ENCODE measurements around the gene PHLPP1.
"Not testable (repeated sequence)": the region's sequence is repeated elsewhere in the genome, so short reads cannot be mapped to it uniquely, and the experiment has no call there.

The PHLPP1 gene

GRCh38 chr18:62717925-62718800, 2.8 kb downstream of the PHLPP1 start:
- DNase-seq: no peak

DNA sequence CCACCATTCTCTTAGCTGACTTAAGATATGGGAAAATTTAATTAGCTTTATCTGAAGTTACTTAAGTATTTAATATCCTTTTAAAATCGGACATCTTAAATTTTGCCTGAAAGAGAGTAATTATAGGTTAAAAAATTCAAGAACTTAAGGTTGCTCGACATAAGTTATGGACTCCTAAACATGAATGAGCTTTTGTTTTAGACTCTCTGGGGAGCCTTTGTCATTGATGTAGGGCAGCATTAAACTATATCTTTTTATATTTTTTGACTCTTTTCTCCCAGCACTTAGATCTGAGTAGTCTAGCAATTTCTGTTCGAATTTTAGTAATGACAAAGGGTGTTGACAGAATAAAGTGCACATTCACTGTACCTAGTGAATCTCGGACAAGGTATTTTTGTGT, 4.7 kb downstream of the PHLPP1 start:
- no peak for DNase-seq

DNA sequence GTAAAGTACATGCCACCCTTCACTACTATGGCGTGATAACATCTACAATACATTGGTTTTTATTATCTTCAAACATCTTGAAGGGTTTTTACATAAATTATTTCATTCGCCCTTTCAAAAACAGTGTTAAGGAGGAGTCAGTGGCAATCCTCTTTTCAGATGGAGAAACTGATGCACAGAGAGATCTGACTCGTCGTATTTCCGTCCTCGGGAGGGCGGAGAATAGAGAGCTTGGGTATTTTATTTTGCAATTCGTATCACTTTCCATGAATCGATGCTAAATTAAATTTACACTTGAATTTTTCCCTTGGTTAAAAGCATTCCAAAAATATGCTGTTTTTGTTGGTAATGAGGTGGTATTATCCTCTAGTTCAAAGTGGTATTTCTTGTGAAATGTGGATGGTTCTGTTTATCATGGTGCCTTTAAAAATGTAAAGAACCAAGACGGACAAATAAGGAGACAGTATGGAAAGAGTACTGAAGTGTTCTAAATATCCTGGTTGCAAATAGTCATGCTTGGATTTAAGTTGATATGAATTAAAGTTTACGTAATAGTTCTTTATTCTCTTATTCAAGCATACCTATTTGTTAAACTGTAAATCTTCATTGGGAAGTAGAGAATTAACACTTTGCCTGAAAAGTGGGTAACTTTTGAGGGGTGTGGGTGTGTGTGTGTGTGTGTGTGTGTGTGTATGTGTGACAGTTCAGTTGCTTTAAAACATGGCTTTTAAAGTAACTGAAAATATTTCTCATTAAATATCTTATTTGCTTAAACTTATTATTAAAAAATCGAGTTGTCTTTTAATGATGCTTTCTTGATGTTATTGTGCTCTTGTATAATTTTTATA, 5.6 kb downstream of the PHLPP1 start:
- DNase-seq: no peak

GRCh38 chr18:62721839-62722795, 6.8 kb downstream of the PHLPP1 start:
- no peak for DNase-seq

- DNase-seq: no peak
These were observed 8.4 kb downstream of the PHLPP1 start for GRCh38 chr18:62723666-62724281.

DNA sequence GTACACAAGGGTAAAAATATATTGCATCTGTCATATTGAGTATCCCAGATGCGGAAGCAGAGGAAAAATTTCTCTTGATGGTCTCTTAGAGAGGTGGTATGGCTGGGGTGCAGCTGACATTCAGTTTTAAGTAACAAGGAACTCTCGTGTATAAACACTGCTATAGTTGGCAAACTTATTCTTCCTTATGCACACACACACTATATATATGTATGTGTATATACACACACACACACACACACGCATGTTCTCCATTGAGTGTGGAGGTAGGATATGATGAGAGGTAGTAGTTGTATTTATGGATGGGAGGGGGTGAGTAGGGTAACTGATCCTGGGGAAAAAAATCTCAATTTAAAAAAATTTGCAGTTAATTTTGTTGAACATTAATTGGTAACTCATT, 10.6 kb downstream of the PHLPP1 start:
- no peak for DNase-seq

DNA sequence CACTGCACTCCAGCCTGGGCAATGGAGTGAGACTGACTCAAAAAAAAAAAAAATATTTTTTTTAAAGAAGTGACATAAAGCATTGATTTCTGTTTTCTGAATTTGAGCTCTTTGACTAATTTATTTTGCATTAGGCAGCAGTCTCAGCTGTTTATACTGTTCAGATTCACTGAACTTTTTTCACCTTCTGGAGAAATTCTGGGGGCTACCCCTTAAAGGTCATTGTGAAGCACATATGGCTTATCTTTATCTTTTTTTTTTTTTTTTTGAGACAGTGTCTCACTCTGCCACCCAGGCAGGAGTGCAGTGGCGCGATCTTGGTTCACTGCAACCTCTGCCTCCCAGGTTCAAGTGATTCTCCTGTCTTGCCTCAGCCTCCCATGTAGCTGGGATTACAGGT, 12.9 kb downstream of the PHLPP1 start:
- no peak for DNase-seq

DNA sequence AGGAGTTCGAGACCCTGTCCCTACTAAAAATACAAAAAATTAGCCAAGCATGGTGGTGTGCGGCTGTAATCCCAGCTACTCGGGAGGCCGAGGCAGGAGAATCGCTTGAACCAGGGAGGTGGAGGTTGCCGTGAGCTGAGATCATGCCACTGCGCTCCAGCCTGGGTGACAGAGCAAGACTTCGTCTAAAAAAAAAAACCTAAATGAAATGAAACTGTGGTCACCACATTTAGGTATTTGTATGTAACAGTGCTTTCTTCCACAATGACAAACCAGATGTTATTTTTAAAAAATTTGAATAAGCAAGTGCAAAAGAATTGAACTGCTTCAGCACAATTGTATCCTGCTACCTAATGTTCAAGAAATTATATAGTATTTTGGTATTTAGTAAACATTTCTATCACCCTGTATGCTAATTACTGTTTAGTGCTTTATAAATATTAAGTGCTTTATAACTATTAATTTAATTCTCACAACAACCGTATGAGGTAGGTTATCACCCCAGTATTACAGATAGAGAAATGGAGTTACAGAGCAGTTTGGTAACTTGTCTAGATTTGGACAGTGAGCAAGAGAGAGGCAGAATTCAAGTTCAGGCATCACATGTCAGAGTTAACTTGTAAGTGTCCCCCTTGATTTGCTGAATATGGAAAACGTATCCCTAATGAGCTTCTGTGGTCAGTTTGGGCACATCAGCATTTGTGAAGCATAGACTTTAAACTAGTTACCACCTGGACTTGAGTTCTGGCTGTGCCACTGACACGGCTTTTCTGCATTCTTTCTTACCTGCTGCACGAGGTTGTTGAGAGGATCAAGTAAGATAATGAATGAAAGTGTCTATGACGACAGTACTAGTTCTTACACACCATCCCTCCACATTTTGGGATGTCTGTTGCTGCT, 14.4 kb downstream of the PHLPP1 start:
- DNase-seq: no peak

DNA sequence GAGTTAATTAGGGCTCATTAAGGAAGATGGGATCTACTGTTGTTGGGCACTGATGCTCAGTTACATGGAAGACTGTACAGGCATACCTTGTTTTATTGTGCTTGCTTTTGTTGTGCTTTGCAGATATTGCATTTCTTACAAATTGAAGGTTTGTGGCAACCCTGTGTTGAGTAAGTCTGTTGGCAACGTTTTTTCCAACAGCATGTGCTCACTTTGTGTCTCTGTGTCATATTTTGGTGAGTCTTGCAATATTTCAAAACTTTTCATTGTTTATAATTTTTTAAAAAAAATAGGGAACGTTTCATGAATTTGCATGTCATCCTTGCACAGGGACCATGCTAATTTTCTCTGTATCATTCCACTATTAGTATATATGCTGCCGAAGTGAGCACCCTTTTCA, 15.6 kb downstream of the PHLPP1 start:
- no peak for DNase-seq

- no peak for DNase-seq
These were observed 17.3 kb downstream of the PHLPP1 start for GRCh38 chr18:62732617-62733016.

DNA sequence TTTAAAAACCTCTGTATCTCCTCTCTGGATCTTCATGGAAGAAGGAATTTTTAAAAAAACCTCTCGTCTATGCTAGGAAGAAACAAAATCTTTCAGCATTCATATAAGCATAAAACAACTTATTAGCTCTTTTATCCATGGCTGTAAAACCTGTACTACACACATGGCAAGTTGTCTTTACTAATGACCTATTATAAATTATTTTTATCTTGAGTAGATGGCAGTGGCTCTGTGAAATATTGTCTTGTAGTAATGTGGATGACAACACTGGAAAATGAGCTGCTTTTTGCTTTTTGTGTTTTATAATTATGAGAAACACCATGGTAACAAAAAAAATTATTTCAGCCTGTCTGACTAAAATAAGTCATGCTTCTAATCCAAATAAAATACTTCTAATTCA, 18.9 kb downstream of the PHLPP1 start:
- DNase-seq: no peak

DNA sequence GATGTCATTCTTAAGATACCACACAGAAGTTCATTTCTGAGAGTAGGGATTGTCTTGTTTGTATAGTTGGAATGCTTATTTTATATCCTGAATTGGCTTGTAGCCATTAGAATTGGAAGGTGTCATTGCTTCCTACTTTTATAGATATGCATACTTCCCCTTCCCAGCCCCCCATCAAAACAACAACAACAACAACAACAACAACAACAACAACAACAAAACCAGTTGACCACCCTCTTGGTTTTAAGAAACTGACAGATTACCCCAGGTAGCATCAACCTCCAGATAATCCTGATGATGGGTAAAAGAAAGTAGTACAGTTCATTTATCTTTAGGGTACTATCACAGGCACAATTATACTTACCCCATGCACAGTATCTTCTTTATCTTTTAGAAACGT, 20.0 kb downstream of the PHLPP1 start:
- no peak for DNase-seq

GRCh38 chr18:62736077-62736855, 20.9 kb downstream of the PHLPP1 start:
- DNase-seq: no peak

- DNase-seq: no peak
These were observed 22.0 kb downstream of the PHLPP1 start for GRCh38 chr18:62737241-62737873.

GRCh38 chr18:62738639-62739038, 23.3 kb downstream of the PHLPP1 start:
- DNase-seq: no peak

DNA sequence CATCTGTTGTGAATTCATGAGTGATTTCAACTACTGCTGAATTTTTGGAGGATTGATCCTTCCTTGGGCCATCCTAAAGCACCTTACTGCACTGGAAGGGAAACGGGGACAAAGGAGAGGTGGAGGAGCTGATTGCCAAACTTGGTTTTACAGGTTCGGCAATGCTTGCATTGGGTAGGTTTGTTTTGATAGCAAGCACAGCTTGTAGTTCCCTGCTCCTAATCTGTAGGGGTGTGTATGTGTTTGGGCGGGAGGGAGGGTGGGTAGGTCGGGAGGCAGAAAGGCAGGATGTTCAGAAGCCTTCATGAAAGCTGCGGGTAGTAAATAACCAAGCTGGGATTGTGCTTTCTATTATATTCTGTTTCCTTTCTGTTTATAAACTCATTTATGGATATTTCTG, 24.6 kb downstream of the PHLPP1 start:
- no peak for DNase-seq

DNA sequence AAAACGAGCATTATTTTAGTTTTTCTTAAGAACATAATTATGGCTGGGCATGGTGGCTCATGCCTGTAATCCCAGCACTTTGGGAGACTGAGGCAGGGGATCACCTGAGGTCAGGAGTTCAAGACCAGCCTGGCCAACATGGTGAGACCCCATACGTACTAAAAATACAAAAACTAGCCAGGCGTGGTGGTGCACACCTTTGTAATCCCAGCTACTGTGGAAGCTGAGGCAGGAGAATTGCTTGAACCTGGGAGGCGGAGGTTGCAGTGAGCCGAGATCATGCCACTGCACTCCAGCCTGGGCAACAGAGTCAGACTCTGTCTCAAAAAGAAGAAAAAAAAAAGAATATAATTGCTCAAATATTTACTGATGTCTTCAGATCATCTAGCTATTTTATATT, 25.3 kb downstream of the PHLPP1 start:
- DNase-seq: not testable (repeated sequence)

DNA sequence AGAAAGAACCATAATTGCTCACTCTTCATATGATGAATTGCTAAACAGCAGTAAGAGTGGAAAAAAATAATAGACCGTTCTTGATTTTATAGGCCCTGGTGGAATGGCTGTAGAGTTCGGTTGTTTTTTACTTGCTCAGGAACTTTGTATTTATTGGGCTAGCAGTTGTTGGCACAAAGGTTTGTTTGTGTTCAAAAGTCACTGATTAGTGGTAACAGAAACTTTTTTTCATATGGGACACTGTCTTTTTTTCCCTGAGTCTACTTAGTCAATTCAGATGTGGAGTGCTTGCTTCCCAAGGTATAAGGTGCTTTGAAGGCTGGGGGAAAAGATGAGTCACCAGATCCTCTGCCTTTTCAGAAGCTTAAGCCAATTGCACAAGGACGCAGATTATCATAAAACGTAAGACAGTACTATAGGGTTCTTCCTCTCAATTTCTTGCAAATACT, 25.8 kb downstream of the PHLPP1 start:
- no peak for DNase-seq

- no peak for DNase-seq
These were observed 26.2 kb downstream of the PHLPP1 start for GRCh38 chr18:62741584-62741983.
